Skin of body (tissue), 2 donors: ENCODE measurements around the gene ONECUT3. TPM values are rescaled to one million over a fixed set of nuclear protein-coding genes. Genes with fewer than 3 reads are reported as not detected.

ENCODE experiments used
- DNase-seq: peaks from one replicate; lab custom pipeline; 2025; lab: John Stamatoyannopoulos, UW
- total RNA-seq: library from RNA; depleted of rRNA; stranded (reverse); fragments of >200 nt; gene quantifications from one replicate; pipeline ENCODE4 v1.2.3, GENCODE V29; 2014

The ONECUT3 gene
- total RNA-seq, 1 donor from 2014 or later: not detected

- DNase-seq: no peak
These were observed 60.2 kb downstream of the ONECUT3 start for GRCh38 chr19:1813192-1814182.

GRCh38 chr19:1814391-1814790 lies 61.1 kb downstream of the ONECUT3 start:
- DNase-seq: no peak

- DNase-seq: no peak
These were observed 61.7 kb downstream of the ONECUT3 start for GRCh38 chr19:1814833-1815604.

- no peak for DNase-seq
These were observed 62.6 kb downstream of the ONECUT3 start for GRCh38 chr19:1815605-1816529.

GRCh38 chr19:1816530-1817298 lies 63.4 kb downstream of the ONECUT3 start:
- DNase-seq: no peak

- no peak for DNase-seq
These were observed 64.4 kb downstream of the ONECUT3 start for GRCh38 chr19:1817553-1818179.

GRCh38 chr19:1818549-1819195 lies 65.4 kb downstream of the ONECUT3 start:
- DNase-seq: no peak

GRCh38 chr19:1819341-1820255 lies 66.3 kb downstream of the ONECUT3 start:
- DNase-seq: no peak

- DNase-seq: no peak
These were observed 68.9 kb downstream of the ONECUT3 start for GRCh38 chr19:1822210-1822609.

- DNase-seq: no peak
These were observed 69.7 kb downstream of the ONECUT3 start for GRCh38 chr19:1823020-1823419.

GRCh38 chr19:1823539-1824251 lies 70.4 kb downstream of the ONECUT3 start:
- no peak for DNase-seq

- no peak for DNase-seq
These were observed 70.9 kb downstream of the ONECUT3 start for GRCh38 chr19:1824252-1824622.

GRCh38 chr19:1825909-1826556 lies 72.7 kb downstream of the ONECUT3 start:
- peak; percentile 14 for DNase-seq

- DNase-seq: no peak
These were observed 73.5 kb downstream of the ONECUT3 start for GRCh38 chr19:1826557-1827521.

GRCh38 chr19:1827566-1828278 lies 74.4 kb downstream of the ONECUT3 start:
- no peak for DNase-seq
